Measurements from ENCODE around the gene GRHL1.

Gene GRHL1

GRCh38 chr2:9972621-9973479 lies 21.4 kb downstream of the GRHL1 start:
- DNase-seq, result no peak

DNA sequence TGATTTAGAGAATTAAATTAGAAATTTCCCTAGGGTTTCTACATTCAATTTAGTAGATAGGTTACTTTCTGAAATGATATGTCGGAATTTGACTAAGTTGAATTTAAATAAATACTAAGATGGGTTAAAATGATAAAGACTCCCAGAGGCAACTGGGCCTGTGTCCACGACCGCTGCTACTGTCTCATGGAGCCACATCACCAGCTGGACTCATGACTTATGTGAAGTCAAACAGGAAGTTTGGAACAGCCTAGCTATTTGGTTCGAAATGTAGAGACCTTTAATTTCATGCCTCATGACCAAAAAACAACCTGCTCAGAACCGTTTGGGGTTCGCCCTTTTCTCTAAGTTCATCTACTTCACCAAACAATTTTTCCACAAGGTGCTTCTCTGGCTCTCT lies 22.2 kb downstream of the GRHL1 start:
- no peak for DNase-seq

DNA sequence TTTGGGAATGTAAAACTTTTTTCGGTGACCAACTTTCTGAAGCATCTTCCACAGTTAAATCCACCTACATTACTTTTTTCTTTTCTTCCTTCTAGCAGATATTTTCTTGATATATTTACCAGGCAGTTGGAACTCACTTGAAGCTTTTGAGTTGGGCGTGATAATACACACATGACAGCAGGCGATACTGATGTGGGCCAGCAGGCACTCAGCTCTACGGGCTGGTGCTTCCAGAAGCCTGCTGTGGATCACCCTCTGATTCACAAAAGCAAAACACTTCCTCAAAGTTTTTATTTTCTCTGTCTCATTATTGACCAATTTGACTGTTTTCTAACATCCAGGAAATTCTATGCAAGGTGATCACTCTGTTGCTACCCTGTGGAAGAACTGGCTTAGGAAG lies 22.9 kb downstream of the GRHL1 start:
- DNase-seq, result no peak

DNA sequence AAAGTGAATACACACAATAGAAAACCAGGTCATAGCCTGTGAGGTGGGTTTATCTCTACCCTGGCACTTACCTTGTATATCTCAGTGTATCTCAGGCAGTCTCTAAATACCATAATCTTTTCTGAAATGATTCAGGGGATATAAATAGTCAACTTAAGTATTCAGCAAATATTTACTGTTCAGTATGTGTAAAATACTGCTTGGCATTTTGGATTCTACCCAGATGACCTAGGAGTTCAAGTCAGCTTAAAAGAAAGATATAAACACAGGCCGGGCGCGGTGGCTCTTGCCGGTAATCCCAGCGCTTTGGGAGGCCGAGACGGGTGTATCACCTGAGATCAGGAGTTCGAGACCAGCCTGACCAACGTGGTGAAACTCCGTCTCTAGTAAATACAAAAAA lies 23.8 kb downstream of the GRHL1 start:
- DNase-seq, result no peak

- DNase-seq, result no peak
These were observed 24.4 kb downstream of the GRHL1 start for GRCh38 chr2:9975805-9976447.

DNA sequence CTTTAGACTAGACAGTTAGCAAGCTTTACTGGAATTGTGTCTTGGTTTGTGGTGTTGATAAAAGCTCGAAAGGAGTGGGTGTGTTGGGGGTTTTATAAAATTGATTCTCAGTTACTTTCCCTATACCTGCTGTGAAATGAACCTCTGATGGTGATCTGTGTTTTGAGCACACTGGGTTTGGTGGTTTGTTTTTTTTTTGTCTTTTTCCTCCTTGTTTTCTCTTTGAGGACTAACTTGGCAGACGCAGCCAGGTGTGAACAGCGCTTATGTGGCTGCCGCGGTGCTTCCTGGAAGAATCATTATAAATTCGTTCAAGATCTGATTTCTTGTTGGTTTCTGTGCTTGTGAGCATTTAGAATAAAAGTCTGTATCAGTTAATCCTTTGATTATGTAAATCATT lies 28.5 kb downstream of the GRHL1 start:
- no peak for DNase-seq

DNA sequence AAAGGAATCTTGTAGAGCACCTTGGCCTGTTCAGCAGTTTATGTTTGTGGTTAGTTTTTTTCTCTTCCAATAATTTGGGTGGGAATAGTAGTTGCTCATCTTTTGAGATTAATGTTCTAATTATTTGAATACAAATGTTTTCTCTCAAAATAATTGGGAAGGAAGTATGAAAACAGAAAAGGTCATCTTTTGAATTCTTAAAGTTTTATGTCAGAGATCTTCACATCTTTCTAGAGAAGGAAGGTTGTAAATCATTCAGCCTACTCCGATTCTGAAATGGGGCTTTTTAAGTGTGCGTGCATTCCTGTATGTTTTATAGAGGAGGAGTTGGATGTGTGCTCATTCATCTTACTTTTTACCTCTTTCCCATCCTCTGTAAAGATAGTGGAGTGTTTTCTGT lies 29.0 kb downstream of the GRHL1 start:
- DNase-seq, result no peak

DNA sequence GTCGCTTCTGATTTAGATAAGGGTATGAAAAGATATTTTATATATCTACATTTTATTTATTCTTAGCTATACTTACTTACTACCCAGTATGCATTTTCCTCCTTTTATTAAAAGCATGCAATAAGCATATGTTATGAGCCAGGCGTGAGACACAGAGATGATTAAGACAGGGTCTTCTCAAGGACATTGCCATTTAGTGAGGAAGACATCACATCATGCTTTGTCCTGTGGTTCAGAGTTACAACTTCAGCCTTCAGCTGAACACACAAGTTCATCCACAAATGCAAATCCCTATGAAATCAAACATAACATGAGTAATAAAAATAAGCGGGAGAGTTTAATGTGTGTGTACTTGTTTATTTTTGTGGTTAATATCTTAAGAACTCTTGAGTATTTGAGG lies 30.2 kb downstream of the GRHL1 start:
- DNase-seq, result no peak

DNA sequence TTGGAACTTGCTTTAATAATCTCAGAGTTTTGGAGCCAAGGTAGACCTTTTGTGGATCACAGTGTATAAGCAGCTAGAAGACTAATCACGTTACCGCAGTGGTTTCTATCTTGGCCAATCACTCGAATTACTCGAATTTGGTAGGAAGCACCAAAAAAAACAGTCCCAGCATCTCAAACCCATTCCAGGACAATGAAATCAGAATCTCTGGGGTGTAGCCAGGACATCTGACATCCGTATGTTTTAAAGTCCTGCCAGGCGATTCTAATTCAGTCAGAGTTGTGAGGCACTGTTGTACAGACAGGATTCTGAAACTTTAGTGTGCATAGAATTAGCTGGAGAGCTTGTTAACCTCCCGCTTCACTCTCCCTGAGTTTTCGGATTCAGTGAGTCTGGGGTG lies 30.8 kb downstream of the GRHL1 start:
- DNase-seq, result no peak

- DNase-seq, result no peak
These were observed 31.4 kb downstream of the GRHL1 start for GRCh38 chr2:9982891-9983290.

DNA sequence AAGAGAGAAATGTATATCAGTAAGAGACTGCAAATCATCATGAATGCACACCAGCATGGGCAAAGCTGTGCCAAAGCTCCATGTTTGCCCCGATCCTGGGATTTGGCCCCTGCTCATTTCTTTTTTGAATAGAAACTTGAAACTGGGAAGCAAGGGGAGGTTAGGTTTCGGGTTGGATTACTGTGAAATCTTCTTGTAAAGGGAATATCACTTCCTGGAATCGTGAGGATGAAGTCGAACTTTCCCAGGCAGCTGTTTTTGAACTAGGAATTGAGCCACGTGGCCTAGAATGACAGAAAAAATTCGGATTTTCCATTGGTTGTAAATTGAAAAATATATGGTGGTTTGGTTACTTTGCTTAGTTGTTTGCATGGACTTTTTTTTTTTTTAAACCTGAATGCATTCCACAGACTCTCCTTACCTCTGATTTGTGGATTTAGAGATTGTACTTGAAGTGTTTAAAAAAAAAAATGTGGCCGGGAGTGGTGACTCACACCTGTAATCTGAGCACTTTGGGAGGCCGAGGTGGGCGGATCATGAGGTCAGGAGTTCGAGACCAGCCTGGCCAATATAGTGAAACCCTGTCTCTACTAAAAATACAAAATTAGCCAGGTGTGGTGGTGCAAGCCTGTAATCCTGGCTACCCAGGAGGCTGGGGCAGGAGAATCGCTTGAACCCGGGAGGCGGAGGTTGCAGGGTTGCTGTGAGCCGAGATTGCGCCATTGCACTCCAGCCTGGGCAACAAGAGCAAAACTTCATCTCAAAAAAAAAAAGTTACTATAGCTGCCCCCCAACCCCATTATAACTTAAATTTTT lies 32.1 kb downstream of the GRHL1 start:
- DNase-seq, result no peak

- DNase-seq, result peak in 1 of 2 donors; percentile 44
These were observed 32.8 kb downstream of the GRHL1 start for GRCh38 chr2:9984217-9984739.

GRCh38 chr2:9984871-9985480 lies 33.5 kb downstream of the GRHL1 start:
- DNase-seq, result no peak

DNA sequence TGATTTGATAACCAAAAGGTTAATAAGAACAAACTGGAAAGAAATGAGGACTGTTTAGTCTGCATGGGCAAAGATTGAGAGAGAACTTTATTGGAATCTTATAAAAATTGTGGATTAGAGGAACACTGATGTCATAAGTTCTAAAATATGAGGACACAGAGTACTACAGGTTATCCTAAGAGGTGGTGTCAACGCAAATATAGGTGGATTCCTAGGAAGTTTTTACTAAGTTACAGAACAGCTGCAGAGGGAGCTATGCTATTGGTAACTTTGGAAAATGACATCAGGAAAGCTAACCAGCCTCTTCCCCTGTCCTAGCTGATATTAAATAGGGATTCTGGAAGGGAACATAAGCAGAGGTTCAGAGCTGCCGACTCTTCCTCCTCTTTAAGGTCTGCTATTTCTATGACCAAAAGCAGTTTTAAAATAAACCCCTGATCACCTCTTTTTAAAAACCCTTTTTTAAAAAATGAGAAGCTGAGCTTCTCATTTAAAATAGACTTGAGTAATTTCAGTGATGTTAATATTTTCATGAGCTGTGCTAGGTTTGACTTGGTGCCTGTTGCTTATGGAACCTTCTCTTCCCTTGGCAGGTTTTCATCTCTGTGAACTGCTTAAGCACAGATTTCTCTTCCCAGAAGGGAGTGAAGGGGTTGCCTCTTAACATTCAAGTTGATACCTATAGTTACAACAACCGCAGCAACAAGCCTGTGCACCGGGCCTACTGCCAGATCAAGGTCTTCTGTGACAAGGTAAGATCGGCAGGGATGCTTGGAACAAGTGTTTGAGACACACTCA lies 34.2 kb downstream of the GRHL1 start:
- no peak for DNase-seq

DNA sequence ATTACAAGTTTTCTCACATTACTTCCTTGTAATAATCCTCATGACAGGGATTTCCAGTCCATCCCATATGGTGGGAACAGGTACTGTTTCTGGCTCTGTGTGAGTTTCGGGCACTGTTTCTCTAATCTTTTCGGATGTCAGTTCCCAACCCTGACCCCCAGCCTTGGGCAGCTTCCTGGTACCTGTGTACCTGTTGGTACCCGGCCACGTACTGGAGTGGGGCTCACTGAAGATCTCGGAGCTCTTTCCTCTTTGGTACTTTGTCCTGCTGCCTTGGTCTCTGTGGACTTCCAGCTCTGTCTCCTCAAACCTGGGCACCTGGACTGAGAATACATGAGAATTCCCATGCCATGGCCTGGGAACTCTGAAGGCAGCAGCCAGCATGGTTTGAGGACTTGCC lies 36.8 kb downstream of the GRHL1 start:
- no peak for DNase-seq

- no peak for DNase-seq
These were observed 39.2 kb downstream of the GRHL1 start for GRCh38 chr2:9990736-9991135.

- DNase-seq, result no peak
These were observed 39.7 kb downstream of the GRHL1 start for GRCh38 chr2:9991221-9991620.

DNA sequence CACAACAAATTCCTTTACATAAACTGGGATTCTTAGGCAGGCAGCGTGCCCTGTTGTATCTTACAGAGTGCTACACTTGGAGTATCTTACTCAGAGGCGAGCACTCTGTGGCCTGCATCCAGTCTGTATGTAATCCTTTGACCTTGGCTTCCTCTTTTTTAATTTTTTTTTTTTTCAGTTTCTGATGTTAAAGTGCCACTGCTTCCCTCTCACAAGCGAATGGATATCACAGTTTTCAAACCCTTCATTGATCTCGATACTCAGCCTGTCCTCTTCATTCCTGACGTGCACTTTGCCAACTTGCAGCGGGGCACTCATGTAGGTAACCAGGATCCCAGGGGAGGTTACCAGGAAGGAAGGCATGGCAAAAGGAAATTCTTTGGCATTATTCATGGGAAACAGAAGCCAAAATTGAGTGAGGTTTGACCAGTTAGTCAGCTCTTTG lies 40.4 kb downstream of the GRHL1 start:
- no peak for DNase-seq

GRCh38 chr2:9992427-9993187 lies 41.1 kb downstream of the GRHL1 start:
- no peak for DNase-seq

- no peak for DNase-seq
These were observed 42.1 kb downstream of the GRHL1 start for GRCh38 chr2:9993488-9994165.

GRCh38 chr2:9994462-9994861 lies 43.0 kb downstream of the GRHL1 start:
- DNase-seq, result no peak

All from hippocampal formation (tissue), 2 donors.